T-helper 2 cell treated with Interferon-gamma antibody and Interleukin-4, amounts not matched to agents 100 ng/mL and 5 ng/mL, for 36 hours (primary cell): ENCODE results near the gene PCBP3. TPM values are rescaled to one million over a fixed set of nuclear protein-coding genes. Genes with fewer than 3 reads are reported as not detected.

ENCODE experiments used
- intact Hi-C: fragments of 100-400 bp; cut with micrococcal nuclease; formaldehyde crosslinking; loops from one replicate; pipeline ENCODE4 v1.15.1; 2023
- total RNA-seq: library from RNA; stranded (reverse); gene quantifications from 2 replicates; pipeline ENCODE4 v1.2.3, GENCODE V29; 2022

The PCBP3 gene
- total RNA-seq, 1 donor from 2014 or later, result 5.1 TPM

DNA sequence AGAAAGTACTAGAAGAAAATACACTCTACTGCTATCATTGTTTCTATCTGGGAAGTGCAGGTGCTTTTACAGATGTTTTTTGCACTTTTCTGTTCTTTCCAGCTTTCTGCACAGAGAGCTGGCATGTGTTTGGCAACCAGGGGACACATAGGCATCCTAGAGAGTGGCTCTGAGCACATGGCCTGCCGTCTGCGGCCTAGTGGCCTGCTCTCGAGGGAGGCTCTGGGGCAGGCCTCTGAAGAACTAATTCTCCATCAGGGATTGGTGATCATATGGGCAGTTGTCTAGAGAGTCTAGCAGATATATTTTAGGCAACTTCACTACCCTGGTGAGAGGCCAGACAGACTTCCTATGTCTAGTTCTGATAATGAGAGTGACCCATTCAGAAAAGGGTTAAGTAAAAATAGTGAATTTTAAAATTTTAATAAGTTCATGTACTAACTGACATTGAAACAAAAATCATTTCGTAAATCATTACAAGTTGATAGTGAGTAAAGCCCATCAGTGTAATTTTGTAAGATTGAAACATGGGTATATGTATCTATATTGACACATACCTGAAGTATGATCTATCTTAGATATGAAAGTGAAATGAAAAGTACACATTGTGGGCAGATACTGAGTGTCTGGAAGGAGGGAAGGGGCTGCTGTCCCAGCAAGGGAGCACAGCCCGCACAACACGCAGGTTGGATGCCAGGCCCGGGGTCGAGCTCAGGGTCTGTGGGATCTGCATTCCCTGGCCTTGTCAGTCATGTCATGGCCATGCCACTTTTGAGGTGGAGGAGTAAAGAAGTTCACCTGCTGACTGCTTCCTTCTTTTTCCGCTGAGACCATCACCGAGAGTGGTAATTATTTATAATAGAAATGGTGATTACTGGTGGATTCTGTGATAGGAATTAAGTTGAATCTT, 79.8 kb downstream of the PCBP3 start:
- intact Hi-C loops, result no loop called here

- intact Hi-C loops, result no loop called here
Measured at GRCh38 chr21:45724345-45724961, 80.9 kb downstream of the PCBP3 start.

DNA sequence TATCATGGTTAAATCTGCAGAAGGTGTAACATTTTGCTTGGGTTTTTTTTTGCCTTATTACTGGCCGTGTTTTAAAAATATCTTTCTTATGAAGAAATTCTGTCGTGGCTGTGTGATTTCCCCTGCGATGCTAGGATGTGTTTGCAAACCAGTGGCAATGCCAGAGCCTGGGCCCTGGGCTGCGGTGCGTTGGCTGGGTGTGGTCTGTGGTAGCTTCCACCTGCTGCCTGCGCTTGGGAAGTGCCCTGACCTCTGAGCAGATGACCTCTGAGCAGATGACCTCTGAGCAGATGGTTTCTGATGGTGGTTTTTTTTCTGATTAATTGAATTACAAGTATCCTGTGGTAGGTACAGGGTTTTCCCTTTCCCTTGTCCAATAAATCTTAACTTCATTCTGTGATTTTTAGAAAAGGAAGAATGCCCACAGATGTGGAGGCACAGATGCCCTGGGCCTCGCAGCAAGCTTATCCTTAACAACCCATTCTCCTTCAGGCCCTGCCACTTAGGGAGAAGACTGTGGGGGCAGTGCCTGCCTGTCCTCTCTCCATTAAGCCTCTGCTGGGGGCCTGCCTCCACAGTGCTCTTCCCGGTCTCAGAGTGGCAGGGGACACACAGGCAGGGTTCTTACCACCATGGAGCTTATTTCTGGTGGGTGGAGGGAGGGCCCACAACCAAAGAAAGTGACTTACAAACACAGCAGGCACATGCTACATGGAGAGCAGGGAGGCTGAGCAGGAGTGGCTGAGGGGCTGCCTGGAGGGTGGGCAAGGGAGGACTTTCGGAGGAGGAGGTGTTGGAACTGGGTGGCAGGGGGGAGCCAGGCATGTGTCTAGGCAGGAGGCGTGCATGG, 81.7 kb downstream of the PCBP3 start:
- intact Hi-C loops, result no loop called here

- intact Hi-C loops, result no loop called here
Measured at GRCh38 chr21:45725844-45726200, 82.3 kb downstream of the PCBP3 start.

GRCh38 chr21:45726438-45726837, 82.9 kb downstream of the PCBP3 start:
- intact Hi-C loops, result no loop called here

DNA sequence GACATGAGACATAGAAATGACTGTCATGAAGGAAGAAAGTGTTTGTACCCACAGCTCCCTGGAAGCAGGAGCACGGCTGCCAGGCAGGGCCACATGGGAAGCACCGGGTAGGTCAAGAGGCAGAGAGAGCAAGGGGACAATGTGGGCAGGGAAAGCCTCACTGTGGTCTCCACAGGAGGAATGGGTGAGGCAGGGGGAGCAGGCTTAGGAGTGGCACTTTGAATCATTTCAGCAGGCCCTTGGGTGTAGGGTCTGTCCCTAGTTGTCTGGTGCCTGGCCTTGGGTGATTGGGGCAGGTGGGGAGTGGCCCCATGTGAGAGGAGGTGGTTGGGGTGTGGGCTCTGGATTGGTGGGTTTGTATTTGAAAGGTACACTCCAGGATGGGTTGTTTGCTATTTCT, 83.9 kb downstream of the PCBP3 start:
- intact Hi-C loops, result no loop called here

GRCh38 chr21:45735259-45736000, 91.9 kb downstream of the PCBP3 start:
- intact Hi-C loops, result no loop called here

GRCh38 chr21:45736042-45736689, 92.6 kb downstream of the PCBP3 start:
- intact Hi-C loops, result no loop called here

- intact Hi-C loops, result no loop called here
Measured at GRCh38 chr21:45736690-45737484, 93.4 kb downstream of the PCBP3 start.

DNA sequence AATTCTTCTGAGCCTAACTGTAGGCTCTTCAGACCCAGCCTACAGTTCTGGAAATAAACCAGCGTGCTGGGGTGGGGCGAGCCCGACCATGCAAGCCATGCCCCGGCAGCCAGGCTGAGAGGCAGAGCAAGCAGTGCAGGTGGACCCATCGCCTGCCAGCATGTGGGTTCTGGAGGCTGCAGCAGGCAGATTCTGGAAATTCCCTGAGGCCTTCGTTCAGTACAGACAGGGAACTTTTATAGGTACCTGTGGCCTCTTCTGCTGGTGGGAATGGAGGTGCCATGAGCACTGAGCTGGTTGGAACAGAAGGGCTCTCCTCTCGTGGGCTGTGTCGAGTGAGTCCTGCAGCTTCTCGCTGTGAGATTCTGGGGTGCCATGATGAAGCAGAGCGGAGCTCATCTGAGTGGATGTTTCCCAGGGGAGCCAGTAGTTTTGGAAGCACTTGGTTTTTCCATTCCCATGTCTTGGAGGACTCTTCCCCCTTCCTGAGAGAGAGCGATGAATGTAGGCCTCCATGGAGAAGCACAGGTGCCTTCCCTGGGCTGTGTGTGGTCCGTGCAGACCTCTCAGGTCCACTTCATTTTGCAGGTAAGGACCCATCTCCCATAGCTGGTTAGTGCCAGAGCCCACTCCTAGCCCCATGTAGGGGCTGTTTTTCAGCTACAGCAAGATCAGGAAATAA, 94.1 kb downstream of the PCBP3 start:
- intact Hi-C loops, result no loop called here

DNA sequence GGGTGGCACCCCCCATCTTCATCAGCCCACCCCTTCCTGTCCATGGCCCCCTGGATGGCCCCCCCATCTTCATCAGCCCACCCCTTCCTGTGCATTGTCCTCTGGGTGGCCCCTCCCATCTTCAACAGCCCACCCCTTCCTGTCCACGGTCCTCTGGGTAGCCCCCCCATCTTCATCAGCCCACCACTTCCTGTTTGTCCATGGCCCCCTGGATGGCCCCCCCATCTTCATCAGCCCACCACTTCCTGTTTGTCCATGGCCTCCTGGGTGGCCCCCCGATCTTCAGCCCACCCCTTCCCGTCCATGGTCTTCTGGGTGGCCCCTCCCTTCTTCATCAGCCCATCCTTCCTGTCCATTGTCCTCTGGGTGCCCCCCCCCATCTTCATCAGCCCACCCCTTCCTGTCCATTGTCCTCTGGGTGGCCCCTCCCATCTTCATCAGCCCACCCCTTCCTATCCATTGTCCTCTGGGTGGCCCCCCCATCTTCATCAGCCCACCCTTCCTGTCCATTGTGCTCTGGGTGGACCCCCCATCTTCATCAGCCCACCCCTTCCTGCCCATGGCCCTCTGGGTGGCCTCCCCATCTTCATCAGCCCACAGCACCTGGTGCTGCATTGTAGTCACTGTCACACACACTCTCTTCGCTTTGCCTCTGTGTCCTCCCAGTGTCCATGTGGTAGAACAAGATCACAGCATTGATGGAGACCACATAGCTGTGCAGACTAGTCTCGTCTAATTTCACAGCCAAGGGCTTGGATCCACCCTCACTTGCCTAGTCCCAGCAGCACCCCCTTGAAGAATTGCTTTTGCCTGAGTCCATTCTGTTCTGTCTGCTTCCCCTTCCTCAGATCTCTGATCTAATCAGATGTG, 95.9 kb downstream of the PCBP3 start:
- intact Hi-C loops, result no loop called here

- intact Hi-C loops, result no loop called here
Measured at GRCh38 chr21:45740088-45740440, 96.5 kb downstream of the PCBP3 start.

GRCh38 chr21:45740491-45741357, 97.2 kb downstream of the PCBP3 start:
- intact Hi-C loops, result no loop called here

- intact Hi-C loops, result no loop called here
Measured at GRCh38 chr21:45741691-45742090, 98.2 kb downstream of the PCBP3 start.

- intact Hi-C loops, result no loop called here
Measured at GRCh38 chr21:45742247-45742646, 98.7 kb downstream of the PCBP3 start.

DNA sequence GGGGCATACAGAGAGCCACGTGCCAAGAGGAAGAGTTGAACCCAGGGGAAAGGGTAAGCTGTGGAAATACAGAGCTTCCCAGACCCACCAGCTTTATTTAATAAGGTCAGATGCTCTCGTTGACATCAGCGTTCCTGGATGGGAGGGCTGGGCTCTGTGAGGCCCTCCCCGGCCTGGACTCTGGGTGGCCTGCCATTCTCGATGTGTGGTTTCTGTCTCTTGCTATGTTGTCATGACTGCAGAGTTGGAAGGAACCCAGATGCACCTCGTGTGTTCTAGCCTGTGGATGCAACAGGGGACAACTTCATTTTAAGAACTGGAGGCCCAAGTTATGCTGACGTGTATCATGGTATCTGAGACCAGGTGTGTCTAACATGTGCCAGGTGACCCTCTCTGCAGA, 101.7 kb downstream of the PCBP3 start:
- intact Hi-C loops, result no loop called here

GRCh38 chr21:45747233-45747766, 103.8 kb downstream of the PCBP3 start:
- intact Hi-C loops, result no loop called here
